ENCODE measurements around the gene PAK6. TPM values are rescaled to one million over a fixed set of nuclear protein-coding genes. Genes with fewer than 3 reads are reported as not detected.

PAK6 gene
- total and polyA plus RNA-seq, 9 of the 15 experiments (the other 6 are each of a cell fraction or from before 2014, with no cell fraction given): 0.03 to 0.74 (median 0.16) TPM; not detected in 2

DNA sequence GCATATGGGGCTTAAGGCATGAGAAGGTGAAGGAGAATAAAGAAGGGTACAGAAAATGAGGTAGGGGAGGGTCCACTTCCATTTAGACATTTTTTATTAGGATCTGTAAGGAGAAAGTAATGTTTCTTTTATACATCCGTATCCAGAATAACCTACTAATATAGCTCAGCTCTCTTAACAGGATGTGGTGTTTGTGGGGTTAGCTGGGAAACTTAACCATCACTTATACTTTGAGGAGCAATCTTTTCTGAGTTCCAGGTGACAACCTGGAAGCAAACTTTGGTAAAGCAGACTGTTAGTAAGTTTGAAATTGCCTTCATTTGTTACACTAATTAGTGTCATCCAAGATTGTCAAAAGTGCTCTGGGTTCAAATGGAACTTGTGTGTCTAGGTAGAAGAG, 41.4 kb upstream of the PAK6 start:
- in situ Hi-C loops (cut with MboI): no loop called here
- no TSS peak for BruUV-seq (replicated peaks)
- FAIRE-seq (peak; percentile 52), DNase-seq (ENCODE audit: extremely low read depth in 1 of 4, low spot score in 3 of 4) (no peak), ATAC-seq (no peak)
- Histone ChIP-seq H3K9ac (ENCODE audit: insufficient read depth in 1 of 2, low read depth in 2 of 2, low read length in 2 of 2) (no peak overlapping the region), H3K9me3 (replicated peaks; ENCODE audit: control insufficient read depth, insufficient read depth, low read depth, low read length) (no peaks in the 10 kb centered on the region), H3K79me2 (ENCODE audit: control insufficient read depth, insufficient read depth, low read length) (peaks cover 13% of the 10 kb centered on the region; the same call in 2 of the 3 replicates), H2AFZ (ENCODE audit: low read depth, low read length) (no peak overlapping the region), H3K4me3 (no peak overlapping the region), H3K9me1 (ENCODE audit: control insufficient read depth, insufficient read depth, low read length) (no peaks in the 10 kb centered on the region), H3K27ac (ENCODE audit: extremely low read depth, low read depth, low read length) (no peak overlapping the region), H4K20me1 (replicated peaks; ENCODE audit: control insufficient read depth, insufficient read depth, low read length) (no peaks in the 10 kb centered on the region), H3K4me2 (ENCODE audit: insufficient read depth, low read length) (no peak overlapping the region), H3K36me3 (ENCODE audit: control insufficient read depth, insufficient read depth, low read length) (peaks cover 91% of the 10 kb centered on the region), H3K27me3 (ENCODE audit: control insufficient read depth in 2 of 2, insufficient read depth in 2 of 2, low read length in 2 of 2) (no peaks in the 10 kb centered on the region), H3K4me1 (replicated peaks in 1 of 2; ENCODE audit: control insufficient read depth in 2 of 2, insufficient read depth in 2 of 2, low read length in 2 of 2) (no peaks in the 10 kb centered on the region)
- TF ChIP-seq THRAP3 (IDR thresholded peaks at IDR 0.05; ENCODE audit: borderline replicate concordance): no peak
- TF ChIP-seq CXXC5 (CRISPR knock-in tag; IDR thresholded peaks at IDR 0.05): no peak
- TF ChIP-seq MAX (CRISPR knock-in tag; IDR thresholded peaks at IDR 0.05): no peak
- no peak for TF ChIP-seq ZNF551 (CRISPR knock-in tag; IDR thresholded peaks at IDR 0.05)
- no peak for TF ChIP-seq ZNF277 (CRISPR knock-in tag; IDR thresholded peaks at IDR 0.05; ENCODE audit: borderline replicate concordance)
- TF ChIP-seq GMEB1 (CRISPR knock-in tag; IDR thresholded peaks at IDR 0.05): no peak
- no peak for TF ChIP-seq NFIX (CRISPR knock-in tag; IDR thresholded peaks at IDR 0.05; ENCODE audit: low read depth)
- no peak for TF ChIP-seq SIRT6 (IDR thresholded peaks at IDR 0.05; ENCODE audit: low read depth, low read length)
- no peak for TF ChIP-seq ZNF311 (CRISPR knock-in tag; IDR thresholded peaks at IDR 0.05)
- no peak for TF ChIP-seq KLF1 (tag; IDR thresholded peaks at IDR 0.05)
- TF ChIP-seq U2AF2 (optimal IDR thresholded peaks at IDR 0.05; ENCODE audit: low read depth, low read length): no peak
- TF ChIP-seq SMAD1 (IDR thresholded peaks at IDR 0.05; ENCODE audit: low read depth, low read length, partially characterized antibody): no peak
- TF ChIP-seq KAT8 (IDR thresholded peaks at IDR 0.05; ENCODE audit: low read depth): no peak
- no peak for TF ChIP-seq TFAP4 (CRISPR knock-in tag; IDR thresholded peaks at IDR 0.05; ENCODE audit: borderline replicate concordance)
- no peak for TF ChIP-seq ZFP1 (CRISPR knock-in tag; IDR thresholded peaks at IDR 0.05)
- ChIA-PET CTCF (ENCODE audit: low intra/inter-chr PET ratio) (no interaction called here), POLR2A (no interaction called here)
- intact Hi-C loops (cut with micrococcal nuclease): no loop called here
- 94% methylated on average over 1 of the region's 1 CpG for WGBS (ENCODE audit: insufficient coverage, low coverage, missing lambda C conversion rate)

All from K562 (cell line).